GM21367 (cell line): ENCODE measurements around the gene ZC3H12C.
A peak's percentile ranks its signal among the peaks of the same experiment; 100 is the strongest.
"Not testable (repeated sequence)": the region's sequence is repeated elsewhere in the genome, so short reads cannot be mapped to it uniquely, and the experiment has no call there.

Experiments used
- ATAC-seq: cut with Tn5 transposase; IDR thresholded peaks from one replicate; pipeline ENCODE4 v1.9.1; 2021; ENCODE audit not compliant: unreplicated experiment

ZC3H12C gene

GRCh38 chr11:110176366-110177085 lies 83.3 kb downstream of the ZC3H12C start:
- ATAC-seq: no peak

GRCh38 chr11:110177086-110177456 lies 83.9 kb downstream of the ZC3H12C start:
- no peak for ATAC-seq

- no peak for ATAC-seq
Observed at GRCh38 chr11:110179064-110179463, 85.9 kb downstream of the ZC3H12C start.

GRCh38 chr11:110182886-110183285 lies 89.7 kb downstream of the ZC3H12C start:
- ATAC-seq: no peak

GRCh38 chr11:110184456-110184855 lies 91.3 kb downstream of the ZC3H12C start:
- no peak for ATAC-seq

GRCh38 chr11:110185121-110185591 lies 92.0 kb downstream of the ZC3H12C start:
- ATAC-seq: no peak

- no peak for ATAC-seq
Observed at GRCh38 chr11:110185599-110185998, 92.4 kb downstream of the ZC3H12C start.

GRCh38 chr11:110186456-110186855 lies 93.3 kb downstream of the ZC3H12C start:
- ATAC-seq: no peak

GRCh38 chr11:110186867-110187266 lies 93.7 kb downstream of the ZC3H12C start:
- ATAC-seq: no peak

- ATAC-seq: no peak
Observed at GRCh38 chr11:110187731-110188130, 94.5 kb downstream of the ZC3H12C start.

- ATAC-seq: no peak
Observed at GRCh38 chr11:110190885-110191284, 97.7 kb downstream of the ZC3H12C start.

GRCh38 chr11:110192604-110193282 lies 99.6 kb downstream of the ZC3H12C start:
- ATAC-seq: peak; percentile 77

- ATAC-seq: not testable (repeated sequence)
Observed at GRCh38 chr11:110194211-110194766, 101.1 kb downstream of the ZC3H12C start.

GRCh38 chr11:110196241-110196754 lies 103.1 kb downstream of the ZC3H12C start:
- ATAC-seq: no peak

- no peak for ATAC-seq
Observed at GRCh38 chr11:110196884-110197420, 103.8 kb downstream of the ZC3H12C start.

GRCh38 chr11:110198031-110198729 lies 105.0 kb downstream of the ZC3H12C start:
- ATAC-seq: no peak

- ATAC-seq: no peak
Observed at GRCh38 chr11:110199184-110199981, 106.2 kb downstream of the ZC3H12C start.

GRCh38 chr11:110200241-110200640 lies 107.0 kb downstream of the ZC3H12C start:
- ATAC-seq: no peak

GRCh38 chr11:110200836-110201235 lies 107.6 kb downstream of the ZC3H12C start:
- no peak for ATAC-seq

- no peak for ATAC-seq
Observed at GRCh38 chr11:110207123-110207522, 113.9 kb downstream of the ZC3H12C start.
